Upper lobe of left lung (tissue), 4 donors: ENCODE measurements around the gene TRAPPC2B.

Experiments used
- POLR2A ChIP-seq, 4 donors: fragments of 450-650 bp; IDR thresholded peaks; one replicate each; pipeline ENCODE4 v1.5.1; 2016 to 2017; ENCODE audit warnings: antibody characterized with exemption in 4 of 4, mild to moderate bottlenecking in 2 of 4
- POLR2AphosphoS5 ChIP-seq, 2 donors: sonication (generic); formaldehyde crosslinking; IDR thresholded peaks; one replicate each; pipeline ENCODE4 v1.5.1; 2017; ENCODE audit warnings: antibody characterized with exemption in 2 of 2

DNA sequence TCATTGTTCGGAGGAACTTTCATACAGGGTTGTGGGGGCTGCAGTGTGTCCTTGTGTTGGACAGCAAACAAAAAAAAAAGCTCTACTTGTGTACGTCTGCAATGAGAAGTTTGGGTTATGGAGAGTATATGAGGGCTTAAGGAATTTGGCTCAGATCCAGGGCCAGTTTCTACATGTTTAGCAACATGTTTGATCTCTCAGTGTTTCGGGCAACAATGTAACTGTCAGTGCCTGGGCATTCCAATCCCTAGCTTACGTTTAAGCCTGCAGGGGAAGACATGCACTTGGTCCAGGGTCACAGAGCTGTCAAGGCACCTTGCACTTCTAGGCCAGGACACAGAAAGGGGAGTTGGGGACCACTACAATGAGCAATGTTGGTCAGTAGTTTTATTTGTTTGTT is 29.2 kb upstream of the TRAPPC2B start:
- TF ChIP-seq POLR2A (IDR thresholded peaks at IDR 0.05) (no peak), POLR2AphosphoS5 (IDR thresholded peaks at IDR 0.05) (no peak)
